C1 segment of cervical spinal cord (tissue), 14 donors: Measurements from ENCODE around the gene RSBN1L.
"Not testable (repeated sequence)": the region's sequence is repeated elsewhere in the genome, so short reads cannot be mapped to it uniquely, and the experiment has no call there.

Experiments
- DNase-seq, 14 donors: peaks; one replicate each; lab custom pipeline; 2025; lab: John Stamatoyannopoulos, UW

Gene RSBN1L

DNA sequence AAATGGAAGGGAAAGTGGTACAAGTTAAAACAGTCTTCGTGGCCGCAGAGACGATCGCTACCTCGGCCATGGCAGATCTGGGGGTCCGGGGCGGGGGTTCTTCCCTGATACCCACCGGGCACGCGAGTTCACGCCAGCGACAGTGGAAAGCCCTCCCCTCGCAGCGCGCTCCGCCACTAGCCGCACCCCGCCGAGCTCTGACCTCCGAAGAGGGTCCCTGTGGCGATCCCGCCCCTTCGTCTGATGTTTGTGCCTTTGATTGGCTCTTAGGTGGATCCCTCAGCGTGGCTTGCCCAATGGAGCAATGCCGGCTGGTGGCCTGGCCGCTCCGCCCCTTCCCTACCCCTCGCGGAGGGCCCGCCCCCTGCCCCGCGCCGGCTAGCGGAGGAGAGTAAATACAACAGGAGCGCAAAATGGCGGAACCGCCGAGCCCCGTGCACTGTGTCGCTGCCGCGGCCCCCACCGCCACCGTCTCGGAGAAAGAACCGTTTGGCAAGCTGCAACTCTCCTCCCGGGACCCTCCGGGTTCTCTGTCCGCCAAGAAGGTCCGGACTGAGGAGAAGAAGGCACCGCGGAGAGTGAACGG lies at the start of gene RSBN1L:
Gene RSBN1L, plus strand, starts transcription at position 403 of the 586 bp plus-strand sequence. Its CDS starts 11 bp downstream, at position 414.
- DNase-seq, result peak; percentile 72 to 98 (median 96)

DNA sequence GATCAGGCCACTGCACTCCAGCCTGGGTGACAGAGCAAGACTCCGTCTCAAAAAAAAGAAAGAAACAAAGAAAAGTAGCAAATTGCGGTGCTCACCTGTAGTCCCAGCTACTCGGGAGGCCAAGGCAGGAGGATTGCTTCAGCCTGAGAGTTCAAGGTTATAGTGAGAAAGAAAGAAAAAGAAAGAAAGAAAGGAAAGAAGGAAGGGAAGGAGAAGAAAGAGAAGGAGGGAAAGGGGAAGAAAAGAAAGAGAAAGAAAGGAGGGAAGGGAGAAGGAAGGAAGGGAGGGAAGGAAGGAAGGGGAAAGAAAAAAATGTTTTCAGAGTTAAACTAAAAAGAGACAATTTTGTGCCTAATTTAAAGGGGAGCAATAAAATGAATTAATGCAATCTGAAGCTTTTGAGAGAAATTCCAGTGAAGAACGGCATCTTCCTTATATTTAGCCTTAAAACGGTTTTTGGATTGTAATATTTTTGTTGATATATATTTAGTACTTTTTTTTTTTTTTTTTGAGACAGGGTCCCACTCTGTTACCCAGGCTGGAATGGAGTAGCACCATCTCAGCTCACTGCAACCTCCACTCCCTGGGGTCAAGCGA lies 47.4 kb upstream of the RSBN1L start:
- no peak for DNase-seq

DNA sequence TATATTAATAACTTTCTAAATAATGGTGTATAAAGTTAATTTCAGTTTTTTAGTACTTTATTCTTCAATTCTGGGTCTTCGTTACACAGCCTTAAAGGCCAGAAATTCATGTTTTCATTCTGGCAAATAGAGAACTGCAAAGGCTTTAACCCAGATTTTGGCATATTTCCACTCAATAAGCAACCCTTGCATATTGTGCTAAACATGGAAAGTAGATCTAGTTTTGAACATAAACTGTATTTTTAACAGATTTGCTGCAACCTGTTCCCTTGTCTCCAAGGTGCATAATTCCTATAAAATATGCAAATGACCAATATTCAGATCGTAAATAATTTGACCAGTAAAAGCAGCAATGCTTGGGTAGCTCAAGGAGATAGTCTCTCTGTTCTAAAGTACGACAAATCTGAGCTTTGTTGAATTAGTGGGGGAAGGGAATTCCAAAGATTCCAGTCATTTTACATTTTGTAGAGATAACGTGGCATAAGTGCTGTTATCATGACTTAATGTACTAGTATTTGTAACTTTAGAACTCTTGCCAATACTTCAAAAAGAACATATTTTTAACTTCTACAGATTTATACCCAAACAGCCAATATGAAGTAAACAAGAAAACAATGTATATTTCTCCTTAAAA lies 46.4 kb upstream of the RSBN1L start:
- no peak for DNase-seq

DNA sequence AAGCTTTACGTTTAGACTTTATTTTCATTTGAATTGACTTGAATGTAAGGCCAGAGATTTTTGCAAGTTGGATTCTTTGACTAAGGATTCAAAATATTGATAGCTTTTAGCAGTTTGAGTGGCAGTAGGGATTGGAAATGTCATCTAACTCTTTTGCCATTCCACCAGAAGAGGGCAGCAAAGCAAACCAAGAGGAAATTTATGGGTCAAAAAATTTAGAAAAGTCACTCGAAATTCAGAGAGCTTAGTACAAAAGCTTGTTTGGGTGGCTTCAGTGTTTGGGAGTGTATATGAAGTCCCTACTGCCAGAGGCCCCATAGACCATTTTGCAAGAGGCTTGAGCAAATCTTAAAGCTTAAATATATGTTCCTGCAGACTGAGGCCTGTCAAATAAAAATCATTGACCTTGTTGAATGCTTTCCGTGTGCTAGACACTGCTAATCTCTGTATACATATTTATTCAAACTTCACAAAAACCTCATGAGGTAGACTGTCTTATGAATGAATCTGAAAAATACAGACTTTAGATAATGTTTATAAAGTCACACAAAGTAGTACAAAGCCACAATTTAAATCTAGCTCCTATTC lies 44.6 kb upstream of the RSBN1L start:
- DNase-seq, result peak in 2 of 14 donors; percentile 4 to 20

DNA sequence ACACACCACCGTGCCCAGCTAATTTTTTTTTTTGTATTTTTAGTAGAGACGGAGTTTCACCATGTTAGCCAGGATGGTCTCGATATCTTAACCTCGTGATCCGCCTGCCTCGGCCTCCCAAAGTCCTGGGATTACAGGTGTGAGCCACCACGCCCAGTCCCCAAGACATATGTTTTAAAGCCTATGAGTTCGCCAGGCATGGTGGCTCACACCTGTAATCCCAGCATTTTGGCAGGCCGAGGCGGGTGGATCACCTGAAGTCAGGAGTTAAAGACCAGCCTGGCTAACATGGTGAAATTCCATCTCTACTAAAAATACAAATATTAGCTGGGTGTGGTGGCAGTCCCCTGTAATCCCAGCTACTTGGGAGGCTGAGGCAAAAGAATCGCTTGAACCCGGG lies 43.4 kb upstream of the RSBN1L start:
- not testable (repeated sequence) for DNase-seq

- no peak for DNase-seq
Observed at GRCh38 chr7:77653572-77653971, 42.7 kb upstream of the RSBN1L start.

DNA sequence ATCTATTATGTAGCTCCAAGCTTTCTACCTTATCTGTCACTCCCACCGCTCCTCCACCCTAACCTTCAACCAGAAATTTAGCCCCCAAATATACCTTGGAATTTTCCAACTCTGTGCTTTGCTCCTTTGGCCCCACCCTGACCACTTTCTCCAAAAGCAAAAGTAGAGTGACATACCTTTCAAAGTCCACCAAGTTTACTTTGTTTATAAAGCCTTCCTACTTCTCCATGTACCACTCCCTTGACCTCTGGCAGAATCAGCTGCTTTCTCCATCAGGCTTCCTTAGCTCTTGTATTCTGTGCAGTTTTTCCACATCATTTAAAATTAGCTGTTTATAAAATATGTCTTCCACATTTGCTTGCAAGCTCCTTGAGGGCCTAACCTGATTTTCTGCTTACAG lies 40.9 kb upstream of the RSBN1L start:
- DNase-seq, result no peak

DNA sequence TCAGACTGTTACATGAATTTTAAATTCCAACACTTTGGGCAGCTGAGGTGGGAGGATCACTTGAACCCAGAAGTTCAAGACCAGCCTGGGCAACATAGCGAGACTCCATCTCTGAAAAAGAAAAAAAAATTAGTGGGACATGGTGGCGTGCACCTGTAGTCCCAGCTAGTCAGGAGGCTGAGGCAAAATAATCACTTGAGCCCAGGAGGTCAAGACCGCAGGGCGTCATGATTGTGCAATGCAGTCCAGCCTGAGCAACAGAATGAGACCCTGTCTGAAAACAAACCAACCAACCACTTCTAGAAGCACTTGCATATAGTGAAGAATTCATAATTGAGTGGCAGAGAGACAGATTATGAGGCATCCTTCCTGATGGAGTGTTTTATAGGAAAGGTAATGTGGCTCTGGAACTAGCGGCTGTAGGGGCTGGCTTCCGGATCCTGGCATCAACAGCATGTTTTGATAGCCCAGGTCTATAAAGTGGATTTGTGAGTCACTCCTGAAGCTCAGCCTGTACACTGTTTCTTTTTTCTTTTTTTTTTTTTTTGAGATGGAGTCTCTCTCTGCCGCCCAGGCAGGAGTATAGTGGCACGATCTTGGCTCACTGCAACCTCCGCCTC lies 40.3 kb upstream of the RSBN1L start:
- no peak for DNase-seq

- DNase-seq, result peak in 2 of 14 donors; percentile 1 to 38
Observed at GRCh38 chr7:77657427-77658224, 38.6 kb upstream of the RSBN1L start.

DNA sequence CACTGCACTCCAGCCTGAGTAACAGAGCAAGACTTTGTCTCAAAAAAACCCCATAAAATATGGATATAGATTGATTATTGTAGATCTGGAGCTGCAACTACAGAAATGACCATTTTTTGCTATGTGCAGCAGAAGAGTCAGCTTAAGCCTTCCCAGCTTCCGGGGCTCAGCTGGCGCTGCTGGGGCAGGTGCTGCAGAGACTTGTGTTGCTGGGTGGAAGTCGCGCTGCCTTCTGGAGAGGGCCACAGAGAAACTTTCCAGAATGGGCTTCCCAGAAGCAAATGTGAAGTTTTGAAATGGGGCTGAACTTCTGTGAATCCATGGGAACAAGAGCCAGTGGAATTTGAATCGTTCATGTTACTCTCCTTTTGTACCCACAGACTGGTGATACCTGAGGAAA lies 37.3 kb upstream of the RSBN1L start:
- no peak for DNase-seq

DNA sequence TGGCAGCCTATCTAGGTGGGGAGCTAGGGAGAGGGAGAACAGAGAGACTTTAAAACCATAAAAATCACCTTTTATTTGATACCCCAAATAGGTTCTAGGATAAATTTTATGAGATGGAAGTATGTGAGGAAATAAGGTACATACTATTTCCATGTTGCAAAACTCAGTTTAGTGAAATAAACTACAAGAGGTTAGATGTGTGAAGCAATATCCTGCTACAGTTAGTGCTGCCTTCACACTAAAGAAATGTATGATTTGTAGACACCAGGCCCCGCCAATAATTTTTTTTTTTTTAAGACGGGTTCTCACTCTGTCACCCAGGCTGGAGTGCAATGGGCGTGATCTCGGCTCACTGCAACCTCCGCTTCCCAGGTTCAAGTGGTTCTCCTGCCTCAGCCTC lies 34.4 kb upstream of the RSBN1L start:
- DNase-seq, result no peak

GRCh38 chr7:77662869-77663268 lies 33.4 kb upstream of the RSBN1L start:
- DNase-seq, result no peak

- no peak for DNase-seq
Observed at GRCh38 chr7:77664715-77665114, 31.5 kb upstream of the RSBN1L start.

- no peak for DNase-seq
Observed at GRCh38 chr7:77665161-77665560, 31.1 kb upstream of the RSBN1L start.

DNA sequence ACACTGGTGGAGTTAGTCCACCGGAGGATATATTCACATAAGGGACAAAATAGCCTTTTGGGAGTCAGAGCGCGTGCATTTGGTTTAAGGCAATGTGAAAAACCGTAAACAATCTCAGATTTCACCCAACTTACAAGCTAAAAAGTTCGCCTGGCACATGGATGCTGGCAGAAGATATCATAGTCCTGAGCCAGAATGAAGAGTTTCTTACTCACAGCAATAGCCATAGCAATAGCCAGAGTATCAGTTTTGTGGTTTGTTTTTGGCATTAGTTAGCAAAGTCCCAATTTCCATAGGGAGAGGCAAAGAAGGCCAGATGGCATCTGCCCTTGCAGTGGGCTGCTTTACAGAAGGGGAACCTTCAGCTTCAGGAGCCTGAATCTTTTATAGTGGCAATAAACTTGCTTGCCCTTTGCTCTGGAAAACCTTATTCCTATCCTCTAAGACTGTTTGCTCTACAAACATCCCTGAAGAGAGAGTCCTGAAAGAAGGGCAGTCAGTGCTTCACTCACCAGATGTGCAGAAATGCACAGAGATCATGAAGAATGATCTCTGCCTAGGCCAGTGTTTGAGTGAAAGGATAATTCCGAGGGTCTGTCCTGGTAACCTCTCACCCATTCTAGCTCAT lies 28.7 kb upstream of the RSBN1L start:
- no peak for DNase-seq

DNA sequence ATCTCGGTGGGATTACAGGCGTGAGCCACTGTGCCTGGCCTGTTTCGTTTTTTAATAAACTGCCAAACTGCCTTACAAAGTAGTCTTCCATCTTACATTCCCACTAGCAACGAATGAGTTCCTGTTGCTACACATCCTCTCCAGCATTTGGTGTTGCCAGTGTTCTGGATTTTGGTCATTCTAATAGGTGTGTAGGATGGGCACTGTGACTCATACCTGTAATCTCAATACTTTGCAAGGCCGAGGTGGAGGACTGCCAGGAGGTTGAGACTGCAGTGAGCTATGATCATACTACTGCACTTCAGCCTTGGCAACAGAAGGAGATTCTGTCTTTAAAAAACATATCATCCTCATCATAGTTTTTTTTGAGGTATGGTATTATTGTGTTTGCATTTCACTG lies 21.4 kb upstream of the RSBN1L start:
- DNase-seq, result no peak

DNA sequence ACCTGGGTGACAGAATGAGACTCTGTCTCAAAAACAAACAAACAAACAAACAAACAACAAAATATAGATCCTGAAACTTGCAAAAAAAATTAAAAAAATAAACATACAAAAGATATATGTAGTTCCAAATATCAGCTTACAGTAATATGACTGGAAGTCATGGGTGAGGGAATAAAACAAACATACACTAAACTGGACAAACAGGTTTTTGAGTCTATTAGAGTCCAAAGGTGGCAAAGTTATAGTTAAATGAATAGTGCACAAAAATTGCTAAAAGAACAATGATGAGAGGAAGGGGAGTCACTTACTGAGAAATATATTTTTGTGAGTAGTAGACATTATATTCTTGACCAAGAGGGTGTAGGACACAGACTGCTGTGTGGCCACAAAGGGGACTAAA lies 16.7 kb upstream of the RSBN1L start:
- no peak for DNase-seq

DNA sequence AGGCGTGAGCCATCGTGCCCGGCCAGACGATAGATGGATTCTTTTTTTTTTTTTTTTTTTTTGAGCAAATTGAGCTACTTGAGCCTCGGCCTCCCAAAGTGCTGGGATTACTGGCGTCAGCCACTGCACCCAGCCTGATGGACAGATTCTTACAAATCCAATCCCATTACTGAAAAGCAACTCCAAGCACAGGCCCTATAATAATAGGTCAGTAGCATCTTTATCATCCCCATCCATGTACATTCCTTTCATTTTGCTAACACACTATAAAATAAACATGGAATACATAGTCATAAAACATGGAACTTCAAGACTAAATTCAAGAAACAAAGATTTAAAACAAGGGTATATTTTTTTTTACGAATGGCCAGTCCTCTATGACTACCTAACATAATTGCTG lies 16.0 kb upstream of the RSBN1L start:
- no peak for DNase-seq

DNA sequence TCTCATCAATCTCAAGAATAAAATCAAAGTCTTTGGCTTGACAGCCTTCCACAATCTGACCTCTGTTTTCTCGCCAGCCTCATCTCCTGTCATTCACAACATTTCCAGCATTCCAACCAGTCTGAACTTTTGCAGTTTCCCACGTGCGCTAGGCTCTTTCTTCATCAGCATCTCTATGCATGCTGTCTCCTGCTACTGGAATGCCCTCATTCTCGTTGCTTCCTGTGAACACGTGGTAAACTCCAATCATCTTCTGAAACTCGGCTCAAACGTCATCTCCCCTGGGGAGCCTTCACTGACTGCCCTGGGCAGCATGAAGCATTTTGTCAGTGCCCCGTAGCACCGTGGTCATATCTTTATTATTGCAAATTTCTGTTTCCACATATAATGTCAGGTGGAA lies 12.2 kb upstream of the RSBN1L start:
- peak in 1 of 14 donors; percentile 32 for DNase-seq

DNA sequence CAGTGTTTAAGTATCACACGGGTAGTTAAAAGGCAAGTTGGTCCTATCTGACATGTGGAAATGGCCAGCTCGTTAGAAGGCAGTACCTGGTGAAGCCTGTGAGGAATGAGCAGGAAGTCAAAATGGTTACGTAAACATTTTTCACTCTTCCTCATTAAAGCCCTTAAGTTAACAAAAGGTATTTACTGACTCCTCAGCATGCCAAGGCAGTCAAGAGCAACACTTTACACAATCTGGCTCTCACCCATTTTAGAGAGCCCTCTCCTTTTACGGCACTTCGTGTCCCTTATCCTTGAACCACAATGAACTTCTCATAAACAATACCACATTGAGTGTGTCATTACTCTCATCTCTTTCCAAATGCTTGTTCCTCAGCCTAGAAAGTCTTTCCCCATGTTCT lies 11.0 kb upstream of the RSBN1L start:
- no peak for DNase-seq

GRCh38 chr7:77687100-77687746 lies 9.0 kb upstream of the RSBN1L start:
- DNase-seq, result no peak
